Neural progenitor cell (in vitro differentiated cells): ENCODE results near the gene TTC39A.

Experiments used
- EZH2 ChIP-seq: fragments of 200-600 bp; sonication (generic); IDR thresholded peaks from 2 replicates; pipeline ENCODE4 v1.6.1; 2017; ENCODE audit warnings: antibody characterized with exemption, mild to moderate bottlenecking, moderate library complexity
- EZH2phosphoT487 ChIP-seq: fragments of 200-600 bp; sonication (generic); IDR thresholded peaks from 2 replicates; pipeline ENCODE4 v1.6.1; 2017; ENCODE audit warnings: antibody characterized with exemption
- TF ChIP-seq, protein P1 (sequence below): fragments of 200-600 bp; sonication (generic); IDR thresholded peaks from 2 replicates; pipeline ENCODE4 v1.5.1; 2017; ENCODE audit warnings: antibody characterized with exemption, mild to moderate bottlenecking

DNA sequence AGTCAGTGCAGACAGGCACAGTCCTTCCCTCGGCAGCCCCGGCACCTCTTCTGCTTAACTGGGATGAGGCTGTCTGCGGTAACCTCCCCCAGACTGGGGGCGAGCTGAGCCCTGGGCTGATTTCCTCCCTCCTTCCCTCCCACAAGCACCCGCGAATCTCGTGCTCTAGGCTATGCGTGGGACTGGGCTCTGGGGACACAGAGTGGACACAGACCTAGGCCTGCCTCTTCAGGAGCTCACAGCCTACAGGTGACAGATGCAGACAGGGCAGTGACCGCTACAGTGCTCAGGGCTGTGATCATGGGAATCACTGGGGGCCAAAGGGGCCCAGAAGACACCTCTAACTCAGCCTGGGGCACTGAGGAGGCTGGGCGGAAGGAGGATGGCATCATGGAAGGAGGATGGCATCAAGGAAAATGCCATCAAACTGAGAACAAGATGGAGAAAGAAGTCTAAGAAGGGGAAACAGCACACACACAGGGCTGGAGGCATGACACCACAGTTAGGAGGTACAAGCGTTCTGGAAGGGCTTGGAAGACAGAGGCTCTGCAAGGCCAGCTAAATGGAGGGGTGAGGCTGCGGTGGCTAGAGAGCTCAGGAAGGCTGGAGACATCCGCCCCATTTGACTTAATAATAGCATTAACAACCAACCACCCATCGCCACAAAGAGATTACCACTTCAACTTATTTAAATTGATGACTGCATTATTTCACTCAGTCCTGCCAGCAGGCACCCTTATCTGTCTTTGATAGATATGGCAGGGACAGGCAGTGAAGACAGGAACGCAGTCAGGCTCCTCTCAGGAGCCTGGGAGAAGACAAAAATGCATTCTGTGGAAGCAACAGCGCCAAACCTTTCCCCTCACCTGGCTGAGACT lies 4.2 kb downstream of the TTC39A start:
- TF ChIP-seq, protein P1, sequence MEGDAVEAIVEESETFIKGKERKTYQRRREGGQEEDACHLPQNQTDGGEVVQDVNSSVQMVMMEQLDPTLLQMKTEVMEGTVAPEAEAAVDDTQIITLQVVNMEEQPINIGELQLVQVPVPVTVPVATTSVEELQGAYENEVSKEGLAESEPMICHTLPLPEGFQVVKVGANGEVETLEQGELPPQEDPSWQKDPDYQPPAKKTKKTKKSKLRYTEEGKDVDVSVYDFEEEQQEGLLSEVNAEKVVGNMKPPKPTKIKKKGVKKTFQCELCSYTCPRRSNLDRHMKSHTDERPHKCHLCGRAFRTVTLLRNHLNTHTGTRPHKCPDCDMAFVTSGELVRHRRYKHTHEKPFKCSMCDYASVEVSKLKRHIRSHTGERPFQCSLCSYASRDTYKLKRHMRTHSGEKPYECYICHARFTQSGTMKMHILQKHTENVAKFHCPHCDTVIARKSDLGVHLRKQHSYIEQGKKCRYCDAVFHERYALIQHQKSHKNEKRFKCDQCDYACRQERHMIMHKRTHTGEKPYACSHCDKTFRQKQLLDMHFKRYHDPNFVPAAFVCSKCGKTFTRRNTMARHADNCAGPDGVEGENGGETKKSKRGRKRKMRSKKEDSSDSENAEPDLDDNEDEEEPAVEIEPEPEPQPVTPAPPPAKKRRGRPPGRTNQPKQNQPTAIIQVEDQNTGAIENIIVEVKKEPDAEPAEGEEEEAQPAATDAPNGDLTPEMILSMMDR, result no peak
- no peak for TF ChIP-seq EZH2phosphoT487
- TF ChIP-seq EZH2, result no peak
